Mammary epithelial cell (primary cell): ENCODE measurements around the gene IL1RAPL2.

Source experiments
- EZH2 ChIP-seq: IDR thresholded peaks from 2 replicates; pipeline ENCODE4 v1.6.1; 2012; ENCODE audit warnings: low read length, inconsistent platforms, borderline replicate concordance
- TF ChIP-seq, protein P1 (sequence below), 2 donors: IDR thresholded peaks in 1 of 2; conservative IDR thresholded peaks in 1 of 2; 2 replicates each; pipeline ENCODE4 v1.5.1; 2011 to 2012; ENCODE audit warnings: inconsistent platforms in 2 of 2, low read length in 2 of 2, mild to moderate bottlenecking in 2 of 2, control low read depth in 1 of 2, low read depth in 1 of 2; ENCODE audit not compliant: insufficient read depth in 1 of 2; ENCODE audit errors: extremely low read depth in 1 of 2

DNA sequence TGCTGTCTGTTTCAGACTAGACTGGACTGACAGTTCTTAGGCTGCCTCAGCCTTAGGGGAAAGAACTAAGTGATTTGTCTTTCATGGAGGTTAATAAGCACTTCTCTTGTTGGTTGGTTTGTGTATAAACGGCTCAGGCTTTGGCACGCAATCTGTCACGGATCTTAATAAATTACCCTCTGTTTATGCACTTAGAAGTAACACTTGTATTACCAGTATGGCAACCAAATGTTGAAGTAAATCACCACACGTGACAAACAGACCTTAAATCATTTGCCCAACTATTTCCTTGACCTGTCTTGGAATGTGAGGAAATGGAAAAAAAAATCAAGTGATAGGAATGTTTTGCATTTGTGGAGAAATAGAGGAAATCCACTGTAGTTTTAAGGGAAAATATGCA, 584.6 kb downstream of the IL1RAPL2 start:
- TF ChIP-seq, protein P1, sequence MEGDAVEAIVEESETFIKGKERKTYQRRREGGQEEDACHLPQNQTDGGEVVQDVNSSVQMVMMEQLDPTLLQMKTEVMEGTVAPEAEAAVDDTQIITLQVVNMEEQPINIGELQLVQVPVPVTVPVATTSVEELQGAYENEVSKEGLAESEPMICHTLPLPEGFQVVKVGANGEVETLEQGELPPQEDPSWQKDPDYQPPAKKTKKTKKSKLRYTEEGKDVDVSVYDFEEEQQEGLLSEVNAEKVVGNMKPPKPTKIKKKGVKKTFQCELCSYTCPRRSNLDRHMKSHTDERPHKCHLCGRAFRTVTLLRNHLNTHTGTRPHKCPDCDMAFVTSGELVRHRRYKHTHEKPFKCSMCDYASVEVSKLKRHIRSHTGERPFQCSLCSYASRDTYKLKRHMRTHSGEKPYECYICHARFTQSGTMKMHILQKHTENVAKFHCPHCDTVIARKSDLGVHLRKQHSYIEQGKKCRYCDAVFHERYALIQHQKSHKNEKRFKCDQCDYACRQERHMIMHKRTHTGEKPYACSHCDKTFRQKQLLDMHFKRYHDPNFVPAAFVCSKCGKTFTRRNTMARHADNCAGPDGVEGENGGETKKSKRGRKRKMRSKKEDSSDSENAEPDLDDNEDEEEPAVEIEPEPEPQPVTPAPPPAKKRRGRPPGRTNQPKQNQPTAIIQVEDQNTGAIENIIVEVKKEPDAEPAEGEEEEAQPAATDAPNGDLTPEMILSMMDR (conservative IDR thresholded peaks at IDR 0.05 in 1 of 2, IDR thresholded peaks at IDR 0.05 in 1 of 2; ENCODE audit: extremely low read depth in 1 of 2, insufficient read depth in 1 of 2, low read depth in 1 of 2, low read length in 2 of 2), result no peak
- no peak for TF ChIP-seq EZH2
